Measurements from ENCODE around the gene AHRR. TPM values are rescaled to one million over a fixed set of nuclear protein-coding genes. Genes with fewer than 3 reads are reported as not detected.

The AHRR gene
- total and polyA plus RNA-seq, 2 donors (not counting 1 experiment from before 2014, with no cell fraction given) = 11.3 to 26.4 TPM

DNA sequence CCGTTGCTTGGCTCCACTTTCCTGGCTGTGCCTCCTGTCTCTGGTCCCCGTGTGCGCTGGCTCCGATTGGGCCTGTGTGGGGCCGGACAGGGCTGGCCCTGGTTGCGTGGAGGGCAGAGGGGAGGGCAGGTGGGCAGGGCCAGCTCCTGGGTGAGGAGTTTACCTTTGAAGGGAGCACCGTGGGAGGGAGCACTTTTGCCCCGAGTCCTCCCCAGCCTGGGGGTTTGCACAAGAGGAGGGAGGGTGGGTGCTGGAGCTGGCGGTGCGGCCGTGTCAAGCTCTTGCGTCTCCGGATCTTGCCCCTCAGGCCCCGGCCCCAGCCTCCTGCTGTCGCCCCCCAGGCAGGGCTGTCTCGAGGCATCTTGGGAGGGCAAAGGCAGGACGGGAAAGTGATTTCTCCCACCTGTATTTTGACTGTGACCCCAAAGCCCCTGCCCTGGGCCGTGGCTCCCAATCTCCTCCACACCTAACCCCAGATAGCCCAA lies 73.2 kb downstream of the AHRR start:
- no peak overlapping the region for H2AFZ ChIP-seq (ENCODE audit: low read length)
- H3K36me3 ChIP-seq (ENCODE audit: control insufficient read depth, insufficient read depth, low read length) = peaks cover 1% of the 10 kb centered on the region
- DNase-seq (ENCODE audit: low read depth in 2 of 2) = no peak
- peak overlapping the region; percentile 94 for H3K27ac ChIP-seq (ENCODE audit: insufficient read depth, low read length)
- peaks cover 35% of the 10 kb centered on the region for H3K4me1 ChIP-seq (ENCODE audit: control insufficient read depth, extremely low read depth, insufficient read depth, low read length)
- no peaks in the 10 kb centered on the region for H4K20me1 ChIP-seq (ENCODE audit: control insufficient read depth, extremely low read depth, insufficient read depth, low read length)
- H3K4me2 ChIP-seq (ENCODE audit: extremely low read depth, insufficient read depth, low read length) = peak overlapping the region; percentile 70
- H3K9me3 ChIP-seq (ENCODE audit: control insufficient read depth, insufficient read depth, low read depth, low read length) = no peaks in the 10 kb centered on the region
- H3K9ac ChIP-seq (ENCODE audit: insufficient read depth, low read length) = peak overlapping the region; percentile 57
- no peak overlapping the region for H3K4me3 ChIP-seq (replicated peaks in 1 of 4; ENCODE audit: control extremely low read depth in 1 of 4, insufficient read depth in 1 of 4, low read depth in 3 of 4, low read length in 4 of 4)
- H3K27me3 ChIP-seq (ENCODE audit: control insufficient read depth, insufficient read depth, low read length) = no peaks in the 10 kb centered on the region
- peaks cover 9% of the 10 kb centered on the region for H3K79me2 ChIP-seq (ENCODE audit: control insufficient read depth, insufficient read depth, low read length)
- TF ChIP-seq, protein P1, sequence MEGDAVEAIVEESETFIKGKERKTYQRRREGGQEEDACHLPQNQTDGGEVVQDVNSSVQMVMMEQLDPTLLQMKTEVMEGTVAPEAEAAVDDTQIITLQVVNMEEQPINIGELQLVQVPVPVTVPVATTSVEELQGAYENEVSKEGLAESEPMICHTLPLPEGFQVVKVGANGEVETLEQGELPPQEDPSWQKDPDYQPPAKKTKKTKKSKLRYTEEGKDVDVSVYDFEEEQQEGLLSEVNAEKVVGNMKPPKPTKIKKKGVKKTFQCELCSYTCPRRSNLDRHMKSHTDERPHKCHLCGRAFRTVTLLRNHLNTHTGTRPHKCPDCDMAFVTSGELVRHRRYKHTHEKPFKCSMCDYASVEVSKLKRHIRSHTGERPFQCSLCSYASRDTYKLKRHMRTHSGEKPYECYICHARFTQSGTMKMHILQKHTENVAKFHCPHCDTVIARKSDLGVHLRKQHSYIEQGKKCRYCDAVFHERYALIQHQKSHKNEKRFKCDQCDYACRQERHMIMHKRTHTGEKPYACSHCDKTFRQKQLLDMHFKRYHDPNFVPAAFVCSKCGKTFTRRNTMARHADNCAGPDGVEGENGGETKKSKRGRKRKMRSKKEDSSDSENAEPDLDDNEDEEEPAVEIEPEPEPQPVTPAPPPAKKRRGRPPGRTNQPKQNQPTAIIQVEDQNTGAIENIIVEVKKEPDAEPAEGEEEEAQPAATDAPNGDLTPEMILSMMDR (conservative IDR thresholded peaks at IDR 0.05 in 1 of 2, IDR thresholded peaks at IDR 0.05 in 1 of 2; ENCODE audit: low read depth in 1 of 2, low read length in 2 of 2) = no peak
- TF ChIP-seq EZH2 (IDR thresholded peaks at IDR 0.05; ENCODE audit: low read length, missing control alignments) = no peak

DNA sequence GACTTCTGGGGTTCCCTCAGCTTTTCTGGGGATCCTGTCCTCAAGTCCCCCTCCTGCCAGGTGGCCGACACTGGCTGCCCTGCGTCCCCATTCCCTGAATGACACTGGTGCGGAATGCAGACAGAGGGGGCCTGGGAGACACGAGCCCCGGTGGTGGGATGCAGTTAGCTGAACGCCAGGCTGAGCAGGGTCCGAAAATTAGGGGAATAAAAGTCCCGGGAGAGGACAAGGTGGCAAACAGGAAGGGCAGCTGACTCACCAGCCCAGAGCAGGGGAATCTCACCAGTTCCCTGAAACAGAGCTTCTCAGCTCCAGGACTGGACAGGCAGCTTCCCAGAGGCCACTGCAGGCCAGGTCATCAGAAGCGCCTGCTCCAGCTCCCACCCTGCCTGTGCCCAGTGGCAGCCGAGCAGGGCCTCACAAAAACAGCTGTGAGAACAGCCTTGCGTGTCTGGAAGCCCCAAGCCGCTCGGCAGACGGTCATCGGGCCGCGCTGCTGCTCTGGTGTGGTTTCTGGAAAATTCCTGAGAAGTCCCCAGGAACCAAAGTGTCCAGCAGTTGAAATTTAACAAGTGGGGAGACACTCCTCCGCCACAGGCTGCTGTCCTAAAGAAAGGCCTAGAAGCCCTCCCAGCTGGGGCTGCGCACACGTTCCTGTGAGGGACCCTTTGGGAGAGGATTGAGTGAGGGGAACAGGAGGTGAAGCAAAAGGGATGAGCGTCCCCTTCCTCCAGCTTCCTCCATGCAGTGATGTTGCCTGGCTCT lies 73.8 kb downstream of the AHRR start:
- Histone ChIP-seq H3K36me3 (ENCODE audit: control insufficient read depth, insufficient read depth, low read length) (peaks cover 1% of the 10 kb centered on the region), H3K9me3 (ENCODE audit: control insufficient read depth, insufficient read depth, low read depth, low read length) (no peaks in the 10 kb centered on the region), H3K4me2 (ENCODE audit: extremely low read depth, insufficient read depth, low read length) (peak overlapping the region; percentile 70), H3K9ac (ENCODE audit: insufficient read depth, low read length) (peak overlapping the region; percentile 57), H2AFZ (ENCODE audit: low read length) (no peak overlapping the region), H3K27me3 (ENCODE audit: control insufficient read depth, insufficient read depth, low read length) (no peaks in the 10 kb centered on the region), H3K27ac (ENCODE audit: insufficient read depth, low read length) (peak overlapping the region; percentile 94), H4K20me1 (ENCODE audit: control insufficient read depth, extremely low read depth, insufficient read depth, low read length) (no peaks in the 10 kb centered on the region), H3K4me1 (ENCODE audit: control insufficient read depth, extremely low read depth, insufficient read depth, low read length) (peaks cover 38% of the 10 kb centered on the region), H3K4me3 (replicated peaks in 1 of 4; ENCODE audit: control extremely low read depth in 1 of 4, insufficient read depth in 1 of 4, low read depth in 3 of 4, low read length in 4 of 4) (no peak overlapping the region), H3K79me2 (ENCODE audit: control insufficient read depth, insufficient read depth, low read length) (peaks cover 9% of the 10 kb centered on the region)
- DNase-seq (ENCODE audit: low read depth in 2 of 2) = peak; percentile 68 to 78
- TF ChIP-seq, protein P1 (conservative IDR thresholded peaks at IDR 0.05 in 1 of 2, IDR thresholded peaks at IDR 0.05 in 1 of 2; ENCODE audit: low read depth in 1 of 2, low read length in 2 of 2) = no peak
- no peak for TF ChIP-seq EZH2 (IDR thresholded peaks at IDR 0.05; ENCODE audit: low read length, missing control alignments)

DNA sequence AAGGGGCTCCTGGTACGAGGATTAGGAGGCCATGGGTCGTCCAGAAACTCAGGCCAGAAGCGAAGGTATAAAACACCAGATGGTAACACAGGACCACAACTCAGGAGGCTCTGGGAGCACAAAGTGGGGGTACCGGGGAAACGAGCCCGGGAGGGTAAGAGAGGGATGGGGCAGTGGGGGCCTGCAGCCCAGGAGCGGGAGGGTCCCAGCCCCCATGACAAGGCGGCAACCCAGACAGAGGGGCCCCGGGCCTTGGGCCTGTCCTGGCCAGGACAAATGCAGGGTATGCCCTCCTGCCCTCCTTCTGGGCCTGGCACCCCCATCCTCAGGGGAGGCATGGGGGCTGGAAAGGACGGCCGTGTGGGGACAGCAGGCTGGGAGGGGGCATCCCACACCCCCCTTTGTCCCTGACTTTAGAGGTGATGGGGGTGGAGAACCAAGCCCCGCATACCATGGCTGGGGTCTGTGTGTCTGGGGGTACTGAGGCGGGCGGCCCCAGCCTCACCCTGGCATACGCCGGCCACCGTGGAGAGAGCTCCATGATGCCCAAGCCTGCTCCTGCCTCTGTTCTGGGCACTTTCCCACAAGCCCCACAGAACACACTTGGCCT lies 74.5 kb downstream of the AHRR start:
- no peak overlapping the region for H2AFZ ChIP-seq (ENCODE audit: low read length)
- H3K36me3 ChIP-seq (ENCODE audit: control insufficient read depth, insufficient read depth, low read length) = peaks cover 1% of the 10 kb centered on the region
- H4K20me1 ChIP-seq (ENCODE audit: control insufficient read depth, extremely low read depth, insufficient read depth, low read length) = no peaks in the 10 kb centered on the region
- DNase-seq (ENCODE audit: low read depth in 2 of 2) = no peak
- no peak overlapping the region for H3K4me3 ChIP-seq (replicated peaks in 1 of 4; ENCODE audit: control extremely low read depth in 1 of 4, insufficient read depth in 1 of 4, low read depth in 3 of 4, low read length in 4 of 4)
- H3K4me1 ChIP-seq (ENCODE audit: control insufficient read depth, extremely low read depth, insufficient read depth, low read length) = peaks cover 43% of the 10 kb centered on the region
- H3K27me3 ChIP-seq (ENCODE audit: control insufficient read depth, insufficient read depth, low read length) = no peaks in the 10 kb centered on the region
- peak overlapping the region; percentile 94 for H3K27ac ChIP-seq (ENCODE audit: insufficient read depth, low read length)
- H3K4me2 ChIP-seq (ENCODE audit: extremely low read depth, insufficient read depth, low read length) = no peak overlapping the region
- peaks cover 9% of the 10 kb centered on the region for H3K79me2 ChIP-seq (ENCODE audit: control insufficient read depth, insufficient read depth, low read length)
- H3K9ac ChIP-seq (ENCODE audit: insufficient read depth, low read length) = peak overlapping the region; percentile 57
- no peaks in the 10 kb centered on the region for H3K9me3 ChIP-seq (ENCODE audit: control insufficient read depth, insufficient read depth, low read depth, low read length)
- TF ChIP-seq, protein P1 (conservative IDR thresholded peaks at IDR 0.05 in 1 of 2, IDR thresholded peaks at IDR 0.05 in 1 of 2; ENCODE audit: low read depth in 1 of 2, low read length in 2 of 2) = no peak
- TF ChIP-seq EZH2 (IDR thresholded peaks at IDR 0.05; ENCODE audit: low read length, missing control alignments) = no peak

All from fibroblast of lung (primary cell).